HG03097 (cell line): ENCODE measurements around the gene POC5.

Experiments used
- ATAC-seq: cut with Tn5 transposase; IDR thresholded peaks from one replicate; pipeline ENCODE4 v1.9.1; 2021; ENCODE audit not compliant: unreplicated experiment, low FRiP score

Gene POC5

DNA sequence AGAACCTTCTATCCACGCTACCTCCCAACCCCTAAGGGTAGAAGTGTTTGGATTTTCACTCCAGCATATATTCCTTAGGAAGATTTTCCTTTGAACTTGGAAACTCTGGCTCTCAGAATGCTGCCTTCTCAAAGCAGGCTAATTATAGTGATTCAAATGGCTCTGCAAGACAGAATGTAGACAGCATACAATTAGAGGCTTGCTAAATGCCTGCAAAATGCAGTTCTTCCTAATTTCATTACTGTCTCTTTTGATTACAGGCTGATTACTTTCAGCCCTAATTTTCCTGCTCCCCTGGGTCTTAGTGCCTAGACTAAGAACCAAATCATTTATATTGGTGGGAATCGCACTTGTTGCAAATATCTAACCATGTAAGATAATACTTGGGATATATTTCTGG is 55.2 kb downstream of the POC5 start:
- ATAC-seq, result no peak

DNA sequence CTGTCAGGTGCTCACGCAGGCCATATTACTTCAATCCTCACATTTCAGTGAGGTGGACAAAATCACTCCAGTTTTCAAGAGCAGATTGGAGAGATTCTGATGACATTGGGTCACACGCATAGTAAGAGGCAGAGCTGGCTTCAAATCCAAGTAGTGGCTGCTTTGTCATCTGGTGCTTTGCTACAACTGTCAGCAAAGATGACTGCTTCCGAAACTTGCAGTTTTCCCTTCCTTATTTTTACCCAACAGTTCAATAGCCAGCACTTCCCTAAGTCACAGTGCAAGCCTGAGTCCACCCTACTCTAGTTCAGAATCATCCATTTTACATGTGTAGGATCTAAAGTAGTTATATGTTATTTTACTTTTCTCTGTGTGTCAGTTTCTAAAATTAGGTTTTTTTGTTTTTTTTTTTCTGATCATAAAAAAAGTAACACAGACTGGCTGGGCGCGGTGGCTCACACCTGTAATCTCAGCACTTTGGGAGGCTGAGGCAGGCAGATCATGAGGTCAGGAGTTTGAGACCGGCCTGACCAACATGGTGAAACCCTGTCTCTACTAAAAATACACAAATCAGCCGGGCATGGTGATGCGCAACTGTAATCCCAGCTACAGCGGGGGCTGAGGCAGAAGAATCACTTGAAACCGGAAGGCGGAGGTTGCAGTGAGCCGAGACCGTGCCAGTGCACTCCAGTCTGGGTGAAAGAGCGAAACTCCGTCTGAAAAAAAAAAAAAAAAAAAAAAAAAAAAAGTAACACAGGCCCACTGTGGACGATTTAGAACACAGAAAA is 56.4 kb downstream of the POC5 start:
- no peak for ATAC-seq

DNA sequence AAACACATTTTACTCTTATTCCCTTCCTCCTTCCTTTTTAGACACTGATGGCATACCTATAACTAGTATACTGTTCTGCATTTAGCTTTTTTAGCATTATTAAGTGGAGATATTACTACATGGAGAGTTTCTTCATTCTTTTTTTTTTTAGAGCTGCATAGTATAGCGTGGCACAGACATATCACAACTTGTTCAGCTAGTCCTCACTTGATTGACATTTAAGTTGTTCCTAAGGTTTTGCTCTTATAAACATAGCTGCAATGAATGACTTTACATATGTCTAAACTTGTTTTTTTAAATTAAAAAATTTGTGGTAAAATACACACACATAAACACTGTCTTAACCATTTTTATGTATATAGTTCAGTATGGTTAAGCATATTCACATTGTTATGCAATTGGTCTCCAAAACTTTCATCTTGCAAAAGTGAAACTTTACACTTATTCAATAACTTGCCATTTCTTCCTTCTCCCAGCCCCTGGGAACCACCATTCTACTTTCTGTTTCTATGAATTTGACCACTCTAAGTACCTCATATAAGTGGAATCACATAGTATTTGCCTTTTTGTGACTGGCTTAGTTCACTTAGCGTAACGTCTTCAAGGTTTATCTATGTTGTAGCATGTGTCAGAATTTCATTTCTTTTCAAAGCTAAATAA is 57.3 kb downstream of the POC5 start:
- no peak for ATAC-seq

GRCh38 chr5:75656311-75657003 is 60.8 kb downstream of the POC5 start:
- ATAC-seq, result no peak

GRCh38 chr5:75654693-75655295 is 62.4 kb downstream of the POC5 start:
- no peak for ATAC-seq

- no peak for ATAC-seq
Measured at GRCh38 chr5:75653521-75653920, 63.7 kb downstream of the POC5 start.

DNA sequence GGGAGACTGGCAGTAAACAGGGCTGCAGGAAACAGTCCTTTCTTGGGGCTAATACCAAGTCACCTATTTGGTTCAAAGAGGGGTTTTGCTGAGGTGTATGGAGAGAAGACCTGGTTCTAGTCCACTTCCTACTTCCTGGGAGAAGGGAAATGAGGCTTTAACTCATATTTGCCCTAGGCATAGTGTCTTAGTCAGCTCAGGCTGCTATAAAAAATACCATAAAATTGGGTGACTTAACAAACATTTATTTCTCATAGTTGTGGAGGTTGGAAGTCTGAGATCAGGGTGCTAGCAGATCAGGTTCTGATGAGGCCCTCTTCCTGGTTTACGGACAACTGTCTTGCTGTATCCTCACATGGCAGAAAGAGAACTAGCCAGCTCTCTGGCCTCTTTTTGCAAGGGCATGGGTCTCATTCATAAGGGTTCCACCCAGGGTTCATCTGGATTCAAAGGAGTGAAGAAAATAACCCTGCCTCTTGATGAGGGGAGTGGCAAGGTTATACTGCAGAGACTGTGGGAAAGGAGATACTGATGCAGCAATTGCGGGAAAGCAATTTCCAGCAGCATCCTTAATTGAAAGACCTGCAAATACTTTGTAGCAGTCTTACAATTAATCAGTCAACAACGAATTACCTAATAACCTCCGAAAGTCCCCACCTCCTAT is 65.5 kb downstream of the POC5 start:
- no peak for ATAC-seq

- ATAC-seq, result no peak
Measured at GRCh38 chr5:75648712-75649111, 68.5 kb downstream of the POC5 start.

DNA sequence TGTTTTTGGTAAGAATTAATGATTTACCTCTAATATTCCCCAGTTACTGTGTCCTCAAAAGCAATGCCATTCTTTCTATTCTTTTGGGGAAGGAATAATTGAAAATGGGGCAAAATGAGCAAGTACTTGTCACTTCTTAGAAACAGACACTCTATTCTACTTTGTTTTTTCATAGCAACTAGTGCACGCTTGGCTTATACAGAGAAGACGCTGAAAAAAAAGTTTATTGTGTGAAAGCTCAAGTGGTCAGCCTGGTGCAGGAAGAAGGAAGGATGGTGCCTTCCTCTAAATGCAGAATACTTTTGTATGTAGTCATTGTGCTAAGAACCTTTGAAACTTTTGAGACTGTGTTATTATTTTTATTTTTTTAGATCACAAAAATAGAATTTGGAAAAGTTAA is 76.4 kb downstream of the POC5 start:
- no peak for ATAC-seq

DNA sequence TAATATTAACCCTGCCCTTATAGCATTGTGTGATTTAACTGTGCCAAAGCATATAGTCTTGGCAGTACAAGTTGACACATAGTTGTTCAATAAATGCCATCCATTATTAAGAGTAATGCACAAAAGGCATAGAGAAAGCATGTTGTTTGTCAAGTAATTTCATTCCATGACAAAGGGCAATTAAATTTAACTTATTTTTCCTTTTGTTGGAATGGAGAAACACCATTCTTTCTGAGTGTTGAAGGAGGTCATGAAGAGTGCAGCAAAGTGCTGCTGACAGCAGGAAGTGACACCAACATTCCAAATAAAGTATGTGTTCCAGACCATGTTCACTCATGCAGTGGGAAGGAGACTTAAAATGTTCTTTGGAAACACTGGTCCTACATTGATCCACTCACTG is 76.8 kb downstream of the POC5 start:
- ATAC-seq, result no peak

- no peak for ATAC-seq
Measured at GRCh38 chr5:75639535-75640311, 77.5 kb downstream of the POC5 start.

GRCh38 chr5:75637949-75638348 is 79.3 kb downstream of the POC5 start:
- no peak for ATAC-seq

DNA sequence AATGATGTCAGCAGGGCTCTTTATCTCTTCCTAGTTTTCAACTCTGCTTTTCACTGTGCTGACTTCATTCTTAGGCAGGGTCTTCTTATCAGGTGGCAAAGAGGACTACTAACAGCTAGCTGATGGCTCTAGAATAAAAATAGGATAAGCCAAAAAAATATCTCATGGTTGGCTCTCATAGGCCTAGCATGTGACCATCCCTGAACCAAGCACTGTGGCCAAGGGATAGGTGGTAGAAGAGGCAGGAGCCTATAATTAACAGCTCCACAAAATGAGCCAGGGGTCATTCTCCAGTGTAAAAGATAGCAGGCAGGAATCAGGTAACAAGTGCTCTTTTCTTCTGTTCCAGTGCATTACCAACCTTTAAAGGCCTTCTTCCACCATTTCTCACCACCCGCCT is 84.9 kb downstream of the POC5 start:
- ATAC-seq, result no peak

GRCh38 chr5:75630875-75631274 is 86.4 kb downstream of the POC5 start:
- ATAC-seq, result no peak

DNA sequence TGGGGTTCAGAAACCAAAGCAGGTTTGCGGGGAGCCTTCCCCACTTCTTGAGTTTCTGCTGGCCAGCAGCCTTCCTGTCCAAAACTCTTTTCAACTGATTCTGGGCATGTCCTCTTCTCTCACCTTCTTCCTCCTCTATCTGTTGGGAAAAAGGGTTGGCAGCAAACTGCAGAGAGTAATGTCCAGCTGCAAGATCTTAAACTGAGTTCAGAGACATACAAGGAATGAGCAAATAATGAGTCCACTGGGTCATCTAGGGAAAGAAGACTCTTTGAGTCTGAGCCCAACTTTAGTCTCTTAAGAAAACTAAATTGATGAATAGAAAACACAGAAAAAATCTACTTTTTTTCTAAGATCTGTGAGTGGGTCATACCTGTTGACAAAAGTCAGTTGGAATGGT is 89.4 kb downstream of the POC5 start:
- no peak for ATAC-seq

DNA sequence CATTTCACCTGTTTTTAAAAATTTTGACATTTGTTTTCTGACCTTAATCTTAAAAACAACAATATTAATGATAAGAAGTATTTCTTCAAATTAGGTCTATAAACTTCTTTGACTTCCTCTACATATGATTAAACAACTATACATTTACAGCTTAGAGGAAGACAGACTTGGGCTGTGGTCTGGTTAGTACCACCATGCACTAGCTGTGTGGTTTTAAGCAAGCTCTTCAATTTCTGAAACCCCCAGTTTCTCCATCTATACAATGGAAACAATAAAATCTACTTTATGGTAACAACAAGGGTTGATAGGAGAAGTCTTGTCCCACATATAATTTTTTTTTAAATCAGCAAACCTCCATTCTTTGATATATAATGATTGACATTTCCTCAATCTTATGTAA is 90.3 kb downstream of the POC5 start:
- no peak for ATAC-seq
